Uterus (tissue), 2 donors: ENCODE measurements around the gene YES1.

Source experiments
- POLR2A ChIP-seq, 2 donors: fragments of 450-650 bp; IDR thresholded peaks; one replicate each; pipeline ENCODE4 v1.6.1; 2016; ENCODE audit warnings: antibody characterized with exemption in 2 of 2, mild to moderate bottlenecking in 1 of 2, moderate library complexity in 1 of 2
- TF ChIP-seq, protein P1 (sequence below), 4 experiments: fragments of 200-600 bp in 2 of 4; fragments of 450-650 bp in 2 of 4; sonication (generic) in 2 of 4; IDR thresholded peaks; one replicate each; pipeline ENCODE4 v1.5.1; 2016 to 2019; ENCODE audit warnings: antibody characterized with exemption in 4 of 4, mild to moderate bottlenecking in 2 of 4, moderate library complexity in 1 of 4

DNA sequence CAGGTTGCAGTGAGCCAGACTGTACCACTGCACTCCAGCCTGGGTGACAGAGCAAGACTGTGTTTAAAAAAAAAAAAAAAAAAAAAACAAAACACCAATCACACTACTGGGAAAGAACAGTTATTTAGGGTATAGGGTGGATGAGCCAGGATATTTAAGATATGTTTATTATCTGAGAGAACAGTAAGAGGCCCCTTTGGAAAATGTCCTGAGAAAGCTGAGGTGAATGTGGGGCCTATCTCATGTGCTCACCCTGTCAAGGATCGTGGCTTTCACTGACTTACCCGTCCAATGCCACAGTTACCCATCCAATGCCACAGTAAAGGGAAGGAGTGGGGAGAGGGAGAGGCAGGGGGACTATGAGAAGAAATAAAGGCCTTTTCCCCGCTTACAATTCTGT lies 79.7 kb downstream of the YES1 start:
- TF ChIP-seq, protein P1, sequence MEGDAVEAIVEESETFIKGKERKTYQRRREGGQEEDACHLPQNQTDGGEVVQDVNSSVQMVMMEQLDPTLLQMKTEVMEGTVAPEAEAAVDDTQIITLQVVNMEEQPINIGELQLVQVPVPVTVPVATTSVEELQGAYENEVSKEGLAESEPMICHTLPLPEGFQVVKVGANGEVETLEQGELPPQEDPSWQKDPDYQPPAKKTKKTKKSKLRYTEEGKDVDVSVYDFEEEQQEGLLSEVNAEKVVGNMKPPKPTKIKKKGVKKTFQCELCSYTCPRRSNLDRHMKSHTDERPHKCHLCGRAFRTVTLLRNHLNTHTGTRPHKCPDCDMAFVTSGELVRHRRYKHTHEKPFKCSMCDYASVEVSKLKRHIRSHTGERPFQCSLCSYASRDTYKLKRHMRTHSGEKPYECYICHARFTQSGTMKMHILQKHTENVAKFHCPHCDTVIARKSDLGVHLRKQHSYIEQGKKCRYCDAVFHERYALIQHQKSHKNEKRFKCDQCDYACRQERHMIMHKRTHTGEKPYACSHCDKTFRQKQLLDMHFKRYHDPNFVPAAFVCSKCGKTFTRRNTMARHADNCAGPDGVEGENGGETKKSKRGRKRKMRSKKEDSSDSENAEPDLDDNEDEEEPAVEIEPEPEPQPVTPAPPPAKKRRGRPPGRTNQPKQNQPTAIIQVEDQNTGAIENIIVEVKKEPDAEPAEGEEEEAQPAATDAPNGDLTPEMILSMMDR (IDR thresholded peaks at IDR 0.05): no peak
- TF ChIP-seq POLR2A (IDR thresholded peaks at IDR 0.05): no peak
